Measurements from ENCODE around the gene GAD1. TPM values are rescaled to one million over a fixed set of nuclear protein-coding genes. Genes with fewer than 3 reads are reported as not detected.
A peak's percentile ranks its signal among the peaks of the same experiment; 100 is the strongest.

The GAD1 gene
- total RNA-seq, 2 experiments from 2014 or later, result not detected

GRCh38 chr2:170814533-170815230, 2.0 kb upstream of the GAD1 start:
- CTCF ChIA-PET, result interaction anchor here (0.8 to 2.5 kb wide), 4 partner anchors 328 to 453 kb away, joined by 3 to 8 read pairs (median 3); no protein-coding TSS in a partner anchor
- H3K9me3 ChIP-seq (ENCODE audit: control insufficient read depth in 1 of 2, insufficient read depth in 1 of 2, low read length in 2 of 2), result peaks cover 0 to 40% of the 10 kb centered on the region in 2 experiments
- H3K27ac Mint-ChIP-seq, result no peak overlapping the region
- H3K4me3 ChIP-seq (ENCODE audit: low read length), result no peak overlapping the region
- no peaks in the 10 kb centered on the region for H3K9me3 Mint-ChIP-seq
- no peaks in the 10 kb centered on the region for H3K36me3 Mint-ChIP-seq (ENCODE audit: low read depth)
- no peak for TF ChIP-seq CTCF (IDR thresholded peaks at IDR 0.05)
- DNase-seq, result peak in 1 of 14 experiments; percentile 9
- peaks cover 45% of the 10 kb centered on the region for H3K4me1 Mint-ChIP-seq (ENCODE audit: low read depth)
- peaks cover 65 to 67% of the 10 kb centered on the region in 2 experiments for H3K27me3 ChIP-seq (ENCODE audit: control insufficient read depth in 1 of 2, insufficient read depth in 2 of 2, low read length in 2 of 2)
- peak overlapping the region; percentile 49 for H3K4me3 Mint-ChIP-seq
- peaks cover 85% of the 10 kb centered on the region for H3K27me3 Mint-ChIP-seq
- H3K36me3 ChIP-seq (ENCODE audit: insufficient read depth, low read length), result no peaks in the 10 kb centered on the region
- H3K27ac ChIP-seq (ENCODE audit: low read depth in 1 of 2, low read length in 2 of 2), result no peak overlapping the region
- ATAC-seq (ENCODE audit: poor library complexity), result no peak
- POLR2A ChIA-PET, result interaction anchor here (1.0 kb wide), 1 partner anchor 453 kb away, joined by 3 read pairs; no protein-coding TSS in a partner anchor
- intact Hi-C loops (cut with DNase I, micrococcal nuclease), result loop anchor here (1.0 to 10.0 kb wide), 10 partner anchors 77 to 580 kb away; no protein-coding TSS in a partner anchor
- H3K4me1 ChIP-seq (ENCODE audit: insufficient read depth, low read length), result peaks cover 59% of the 10 kb centered on the region

- no peak for TF ChIP-seq CTCF (IDR thresholded peaks at IDR 0.05)
Measured at GRCh38 chr2:170815311-170815710, 1.4 kb upstream of the GAD1 start.

GRCh38 chr2:170815746-170816503, 762 bp upstream of the GAD1 start:
- no peaks in the 10 kb centered on the region for H3K9me3 Mint-ChIP-seq
- ATAC-seq (ENCODE audit: poor library complexity) (peak; percentile 65), DNase-seq (peak; percentile 36 to 82 (median 54))
- Histone ChIP-seq H3K4me3 (ENCODE audit: low read length) (peak overlapping the region; percentile 39), H3K27ac (ENCODE audit: low read depth in 1 of 2, low read length in 2 of 2) (no peak overlapping the region), H3K27me3 (ENCODE audit: control insufficient read depth in 1 of 2, insufficient read depth in 2 of 2, low read length in 2 of 2) (peaks cover 76 to 79% of the 10 kb centered on the region in 2 experiments), H3K9me3 (ENCODE audit: control insufficient read depth in 1 of 2, insufficient read depth in 1 of 2, low read length in 2 of 2) (peaks cover 0 to 48% of the 10 kb centered on the region in 2 experiments), H3K4me1 (ENCODE audit: insufficient read depth, low read length) (peaks cover 70% of the 10 kb centered on the region), H3K36me3 (ENCODE audit: insufficient read depth, low read length) (no peaks in the 10 kb centered on the region)
- intact Hi-C loops (cut with DNase I, micrococcal nuclease), result loop anchor here (1.0 to 10.0 kb wide), 8 partner anchors 329 to 581 kb away; no protein-coding TSS in a partner anchor
- H3K4me3 Mint-ChIP-seq, result peak overlapping the region; percentile 84
- POLR2A ChIA-PET, result interaction anchor here (0.7 to 1.5 kb wide), 2 partner anchors 42 to 308 kb away, joined by 3 to 4 read pairs; no protein-coding TSS in a partner anchor
- peaks cover 91% of the 10 kb centered on the region for H3K27me3 Mint-ChIP-seq
- TF ChIP-seq CTCF (IDR thresholded peaks at IDR 0.05), result peak; percentile 86
- CTCF ChIA-PET, result interaction anchor here (0.7 to 1.1 kb wide), 4 partner anchors 10 to 407 kb away, joined by 3 read pairs; no protein-coding TSS in a partner anchor
- no peaks in the 10 kb centered on the region for H3K36me3 Mint-ChIP-seq (ENCODE audit: low read depth)
- peaks cover 52% of the 10 kb centered on the region for H3K4me1 Mint-ChIP-seq (ENCODE audit: low read depth)
- no peak overlapping the region for H3K27ac Mint-ChIP-seq

More at GRCh38 chr2:170815311-170815710, 1.4 kb upstream of the GAD1 start:
- Histone ChIP-seq H3K27me3 (ENCODE audit: control insufficient read depth in 1 of 2, insufficient read depth in 2 of 2, low read length in 2 of 2) (peaks cover 71 to 73% of the 10 kb centered on the region in 2 experiments), H3K4me3 (ENCODE audit: low read length) (no peak overlapping the region), H3K27ac (ENCODE audit: low read depth in 1 of 2, low read length in 2 of 2) (no peak overlapping the region), H3K4me1 (ENCODE audit: insufficient read depth, low read length) (peaks cover 65% of the 10 kb centered on the region), H3K36me3 (ENCODE audit: insufficient read depth, low read length) (no peaks in the 10 kb centered on the region), H3K9me3 (ENCODE audit: control insufficient read depth in 1 of 2, insufficient read depth in 1 of 2, low read length in 2 of 2) (peaks cover 0 to 46% of the 10 kb centered on the region in 2 experiments)
- H3K4me1 Mint-ChIP-seq (ENCODE audit: low read depth), result peaks cover 46% of the 10 kb centered on the region
- CTCF ChIA-PET, result interaction anchor here (0.7 to 1.0 kb wide), 3 partner anchors 10 to 406 kb away, joined by 3 read pairs; no protein-coding TSS in a partner anchor
- intact Hi-C loops (cut with DNase I, micrococcal nuclease), result loop anchor here (1.0 to 10.0 kb wide), 8 partner anchors 329 to 581 kb away; no protein-coding TSS in a partner anchor
- H3K36me3 Mint-ChIP-seq (ENCODE audit: low read depth), result no peaks in the 10 kb centered on the region
- H3K27me3 Mint-ChIP-seq, result peaks cover 86% of the 10 kb centered on the region
- ATAC-seq (ENCODE audit: poor library complexity) (no peak), DNase-seq (no peak)
- H3K9me3 Mint-ChIP-seq, result no peaks in the 10 kb centered on the region
- H3K27ac Mint-ChIP-seq, result no peak overlapping the region
- POLR2A ChIA-PET, result interaction anchor here (1.5 kb wide), 1 partner anchor 308 kb away, joined by 4 read pairs; no protein-coding TSS in a partner anchor
- H3K4me3 Mint-ChIP-seq, result peak overlapping the region; percentile 84

All from CD4-positive, alpha-beta T cell (primary cell).